IPS-NIHi11 (cell line): ENCODE measurements around the gene SEMA6A.
A peak's percentile ranks its signal among the peaks of the same experiment; 100 is the strongest.

ENCODE experiments used
- DNase-seq: peaks from one replicate; pipeline ENCODE4 v3.0.0; 2012; ENCODE audit warnings: mixed read lengths, low spot score

SEMA6A gene

DNA sequence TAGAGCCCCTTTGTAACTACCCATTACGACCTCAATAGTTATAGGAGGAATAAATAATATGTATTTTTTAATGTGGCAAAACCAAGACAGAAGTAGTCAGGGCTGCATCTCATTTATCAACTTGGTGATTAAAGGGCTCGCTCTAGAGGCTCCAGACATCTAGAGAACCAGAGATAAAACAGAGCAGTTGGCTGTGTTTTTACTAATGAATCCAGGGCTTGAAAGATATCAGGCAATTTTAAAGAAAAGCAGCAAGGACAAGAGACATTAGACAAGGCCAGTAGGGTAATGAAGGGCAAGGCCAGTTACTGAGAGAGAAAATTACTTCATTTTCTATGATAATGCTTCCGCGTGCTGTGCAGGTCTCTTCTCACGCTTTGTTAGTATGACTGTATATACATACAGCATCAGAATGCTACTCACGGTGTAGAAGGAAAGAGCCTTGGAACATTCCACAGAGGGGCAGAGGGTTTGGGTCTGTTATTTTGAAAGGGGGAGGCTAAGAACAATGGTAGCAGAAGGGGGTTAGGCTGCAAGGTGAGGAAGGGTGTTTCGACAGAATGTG, 110.4 kb downstream of the SEMA6A start:
- no peak for DNase-seq

DNA sequence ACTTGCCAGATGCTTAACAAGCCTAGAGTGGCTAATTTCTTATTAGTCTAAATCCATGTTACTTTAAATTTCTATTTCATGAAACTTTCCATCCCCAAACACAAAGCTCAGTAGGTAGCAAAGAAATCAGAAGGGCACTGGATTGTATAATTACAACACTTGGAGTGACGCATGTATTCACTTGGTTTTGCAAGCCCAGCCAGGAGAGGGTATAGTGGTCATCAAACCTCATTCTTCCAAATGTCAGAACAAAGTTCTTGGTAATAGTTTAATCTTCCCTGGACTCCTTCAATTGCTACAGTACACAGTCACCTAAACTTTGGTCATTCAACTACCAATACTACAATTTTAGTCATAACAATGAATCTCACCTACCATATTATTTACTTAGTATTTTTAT, 112.1 kb downstream of the SEMA6A start:
- DNase-seq = no peak

GRCh38 chr5:116459301-116459700, 115.3 kb downstream of the SEMA6A start:
- DNase-seq = no peak

DNA sequence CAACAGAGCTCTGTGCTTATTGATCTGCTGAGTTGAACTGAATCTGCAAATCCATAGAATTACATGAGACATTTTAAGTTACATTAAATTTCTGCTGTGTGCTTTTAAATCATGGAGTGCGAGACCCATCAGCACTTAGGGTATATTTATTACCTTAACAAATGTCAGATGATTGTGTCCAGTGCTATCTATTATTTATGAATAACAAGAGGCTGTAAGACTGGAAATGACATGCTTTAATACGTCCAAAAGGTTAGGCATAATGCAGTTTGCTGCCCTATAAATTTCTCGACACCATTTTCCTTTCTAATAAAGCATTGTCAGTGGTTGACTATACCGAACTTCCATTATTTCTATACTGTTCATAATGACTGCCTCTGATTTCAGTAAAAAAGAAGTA, 117.6 kb downstream of the SEMA6A start:
- DNase-seq = no peak

- DNase-seq = no peak
Observed at GRCh38 chr5:116456036-116456435, 118.6 kb downstream of the SEMA6A start.

DNA sequence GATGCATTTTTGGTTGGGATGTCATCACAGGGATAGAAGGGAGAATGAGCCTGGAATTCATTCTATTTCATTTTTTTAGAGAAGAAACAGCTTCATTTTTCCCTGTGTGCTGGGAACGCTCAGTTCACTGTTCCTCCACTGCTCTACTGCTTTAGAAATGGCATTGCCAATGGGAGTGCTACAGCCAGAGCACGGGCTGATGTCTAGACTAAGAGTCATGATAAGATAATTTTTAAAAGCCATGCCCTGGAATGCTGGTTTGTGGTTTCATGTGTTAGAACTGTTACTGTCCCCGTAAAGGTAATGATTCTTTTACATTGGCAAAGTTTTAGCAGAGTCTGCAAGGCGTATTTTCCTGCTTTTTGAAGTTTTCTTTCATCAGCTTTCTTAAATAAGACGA, 119.6 kb downstream of the SEMA6A start:
- DNase-seq = no peak

DNA sequence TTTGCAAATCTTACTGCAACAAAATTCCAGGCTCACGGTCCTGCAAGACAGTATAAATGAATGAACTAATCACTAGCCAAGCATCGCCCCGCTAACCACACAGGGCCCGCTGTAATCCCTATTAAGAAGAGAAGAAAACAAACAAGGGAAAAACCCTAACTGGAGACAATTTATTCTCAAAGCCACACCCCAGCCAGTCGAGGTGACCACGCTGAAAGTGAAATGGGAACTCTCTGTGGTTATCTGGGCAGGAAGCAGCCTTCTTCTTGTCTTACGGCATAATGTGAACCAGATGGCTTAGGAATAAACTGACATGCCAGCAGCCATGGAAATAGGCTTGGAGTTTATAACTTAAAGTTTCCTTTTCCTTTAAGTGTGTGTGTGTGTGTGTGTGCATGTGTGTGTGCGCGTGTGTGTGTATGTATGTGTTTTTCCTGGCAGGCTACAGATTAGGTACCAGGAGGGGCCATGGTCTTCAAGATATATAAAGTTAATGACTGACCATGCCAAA, 120.2 kb downstream of the SEMA6A start:
- DNase-seq = no peak

GRCh38 chr5:116453988-116454411, 120.6 kb downstream of the SEMA6A start:
- DNase-seq = no peak

GRCh38 chr5:116452774-116453368, 121.8 kb downstream of the SEMA6A start:
- no peak for DNase-seq

DNA sequence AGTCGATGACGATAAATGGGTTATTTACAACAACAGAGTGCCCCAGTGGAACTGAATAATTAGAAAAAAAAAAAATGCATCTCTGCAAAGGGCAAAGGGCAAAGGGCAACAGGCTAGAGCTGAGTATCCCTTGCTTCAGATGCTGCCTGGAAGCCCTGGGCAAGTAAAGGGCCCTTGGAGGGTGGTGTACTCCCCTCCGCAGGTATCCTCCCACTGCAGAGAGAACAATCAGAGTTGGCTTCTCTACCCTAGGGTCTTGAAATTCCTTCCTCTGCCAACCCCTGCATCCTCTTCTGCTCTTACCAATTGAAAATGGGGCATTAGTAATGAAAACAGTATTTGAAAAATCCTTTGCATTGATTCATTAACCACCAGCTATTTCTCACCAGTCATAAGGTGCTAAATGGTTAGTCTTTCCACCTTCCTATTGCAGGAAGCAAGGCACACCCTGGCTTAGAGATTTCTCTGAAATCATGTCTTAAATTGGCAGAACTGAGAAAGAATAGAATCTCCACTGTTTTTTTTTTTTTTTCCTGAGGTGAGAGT, 122.6 kb downstream of the SEMA6A start:
- DNase-seq = no peak

DNA sequence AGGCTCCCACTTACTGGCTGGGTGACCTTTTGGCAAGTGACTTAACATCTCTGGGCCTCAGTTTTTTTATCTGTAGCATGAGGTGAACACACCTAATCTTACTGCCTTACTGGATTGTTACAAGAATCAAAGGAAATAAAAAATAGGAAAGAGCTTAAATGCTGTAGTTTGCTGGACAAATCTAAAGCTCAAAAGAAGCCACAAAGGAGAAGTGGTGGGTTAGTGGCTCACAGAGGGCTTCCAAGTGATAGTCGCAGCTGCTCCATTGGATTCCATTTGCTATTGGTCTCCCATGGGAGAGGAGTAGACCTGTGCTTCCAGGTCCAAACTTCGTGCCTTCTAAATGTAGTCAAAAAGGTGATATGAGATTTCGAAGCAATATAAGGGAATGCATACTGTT, 123.6 kb downstream of the SEMA6A start:
- no peak for DNase-seq

DNA sequence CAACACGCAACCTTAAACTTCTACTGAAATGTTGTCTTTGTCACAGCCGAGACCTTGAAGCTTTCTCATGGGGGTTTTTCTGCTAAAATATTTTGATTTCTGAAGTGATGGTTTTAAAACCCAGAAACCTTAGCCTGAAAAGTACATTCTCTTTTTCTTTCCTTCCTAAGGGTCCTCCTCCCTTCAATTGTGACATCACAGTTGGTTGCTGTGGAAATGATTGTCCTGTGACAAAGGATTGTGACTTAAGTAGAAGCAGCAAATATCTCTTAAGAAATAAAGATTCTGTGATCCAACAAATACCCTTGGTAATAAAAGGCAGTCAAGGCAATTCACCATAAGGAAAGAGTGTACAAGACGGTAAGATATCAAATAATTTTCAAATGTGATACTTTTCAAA, 125.2 kb downstream of the SEMA6A start:
- DNase-seq = no peak

- DNase-seq = no peak
Observed at GRCh38 chr5:116448870-116449427, 125.7 kb downstream of the SEMA6A start.

- DNase-seq = no peak
Observed at GRCh38 chr5:116448450-116448849, 126.2 kb downstream of the SEMA6A start.

DNA sequence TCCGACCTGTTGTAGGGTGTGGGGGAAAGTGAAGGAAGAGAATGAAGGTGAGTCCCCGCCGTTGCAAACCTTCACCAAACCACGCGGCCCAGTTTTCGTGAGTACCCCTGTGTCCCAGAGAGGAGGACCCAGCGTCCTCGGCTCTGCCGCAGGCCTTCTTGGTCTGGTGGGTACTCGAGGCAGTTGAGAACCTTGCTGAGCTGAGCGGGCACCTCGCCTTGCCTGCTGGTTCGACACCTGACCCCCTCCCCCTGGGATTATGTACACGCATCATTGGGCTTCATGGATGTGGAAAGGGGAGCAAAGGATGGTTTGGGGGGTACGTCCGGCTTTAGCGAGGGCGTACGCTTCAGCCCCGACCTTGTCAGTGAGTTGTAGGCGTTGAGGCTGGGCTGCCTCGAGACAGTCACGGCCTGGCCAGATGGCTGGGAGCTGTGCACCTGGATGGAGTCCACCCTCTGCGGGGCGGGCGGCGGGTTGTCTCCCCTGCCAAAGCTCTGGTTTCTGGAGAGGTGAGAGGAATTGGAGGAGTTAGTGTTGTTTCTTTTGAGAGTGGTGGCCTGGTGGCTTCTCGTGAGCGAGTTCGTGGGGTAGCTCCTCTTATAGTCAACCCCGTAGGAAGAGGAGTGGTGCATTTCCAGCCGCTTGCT, 128.1 kb downstream of the SEMA6A start:
- DNase-seq = no peak

- DNase-seq = no peak
Observed at GRCh38 chr5:116445311-116445710, 129.3 kb downstream of the SEMA6A start.

- DNase-seq = no peak
Observed at GRCh38 chr5:116444373-116445295, 130.0 kb downstream of the SEMA6A start.

GRCh38 chr5:116442931-116443551, 131.6 kb downstream of the SEMA6A start:
- DNase-seq = no peak

DNA sequence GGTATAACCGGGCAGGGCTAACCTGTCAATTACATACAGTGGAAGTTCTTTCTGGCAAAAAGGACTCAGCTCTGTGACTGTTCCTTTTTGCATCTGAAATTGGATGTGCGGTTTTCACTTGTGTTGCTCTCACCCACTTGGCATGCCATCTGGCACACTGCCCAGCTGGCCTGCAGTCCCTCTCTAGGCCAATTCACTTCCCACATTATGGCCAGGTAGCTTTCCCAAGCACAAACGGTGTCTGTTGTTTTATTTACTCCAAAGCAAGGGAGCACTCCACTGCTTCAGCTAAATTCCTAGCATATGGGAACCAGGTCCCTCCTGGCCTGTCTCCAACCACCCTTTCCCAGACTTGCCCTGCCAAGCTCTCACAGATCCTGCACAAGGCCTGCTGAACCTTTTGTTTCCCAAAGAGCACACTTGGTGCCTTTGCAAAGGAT, 132.5 kb downstream of the SEMA6A start:
- peak; percentile 44 for DNase-seq

DNA sequence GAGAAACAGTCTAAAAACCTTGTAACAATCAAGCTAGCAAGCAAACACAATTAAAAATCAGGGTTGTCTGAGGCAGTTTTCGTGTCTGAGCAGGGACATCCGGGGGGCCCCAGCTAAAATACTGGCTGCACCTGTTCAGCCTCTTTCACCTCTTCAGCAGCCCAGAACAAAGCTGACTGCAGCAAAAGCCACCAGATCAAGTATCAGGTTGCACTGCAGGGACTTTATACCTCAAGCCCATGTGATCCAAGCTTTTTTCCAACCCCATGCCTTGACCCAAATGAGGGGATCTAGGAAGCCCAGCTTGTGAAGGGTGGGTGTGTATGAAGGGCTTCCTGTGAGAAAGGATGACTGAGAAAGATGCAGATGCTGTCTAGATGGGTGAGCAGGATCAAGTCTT, 133.4 kb downstream of the SEMA6A start:
- DNase-seq = peak; percentile 33

DNA sequence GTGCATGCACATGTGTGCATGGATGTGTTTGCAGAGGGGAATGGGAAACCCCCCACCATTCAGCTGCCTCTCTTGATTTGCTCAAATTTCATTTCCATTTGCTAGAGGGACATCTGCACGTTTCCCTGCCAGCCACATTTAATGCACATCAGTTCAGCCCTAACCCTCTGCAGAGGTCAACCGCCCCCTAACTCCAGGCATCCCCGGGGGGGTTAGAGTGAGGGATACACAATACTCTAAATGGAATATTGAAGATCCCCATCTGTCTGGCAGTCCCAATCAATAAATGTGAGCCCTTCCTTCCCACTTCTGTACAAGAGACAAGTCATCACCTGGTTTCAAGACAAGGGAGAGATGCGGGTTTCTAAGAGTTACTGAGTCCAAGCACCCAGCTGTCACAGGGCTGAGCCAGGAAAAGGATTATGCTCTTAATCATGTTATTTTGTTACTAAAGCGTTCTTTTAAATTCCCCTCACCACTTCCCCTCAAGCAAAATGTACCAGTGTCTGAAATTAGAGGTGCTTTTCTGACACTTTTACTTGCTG, 134.1 kb downstream of the SEMA6A start:
- DNase-seq = no peak
